SJCRH30 (cell line): ENCODE data around the gene CFAP410. TPM values are rescaled to one million over a fixed set of nuclear protein-coding genes. Genes with fewer than 3 reads are reported as not detected.
A peak's percentile ranks its signal among the peaks of the same experiment; 100 is the strongest.
"Not testable (repeated sequence)": the region's sequence is repeated elsewhere in the genome, so short reads cannot be mapped to it uniquely, and the experiment has no call there.

ENCODE experiments used
- DNase-seq, 2 experiments: peaks; one replicate each; pipeline ENCODE4 v3.0.0-alpha.2; 2015 to 2020
- H3K27ac ChIP-seq: fragments of 250-450 bp; sonication (Bioruptor Pico); 2 replicates; pipeline ENCODE4 v1.5.1; 2020; ENCODE audit warnings: mild to moderate bottlenecking, moderate library complexity
- H3K27me3 ChIP-seq: fragments of 250-450 bp; sonication (Bioruptor Pico); 2 replicates; pipeline ENCODE4 v1.5.1; 2020; ENCODE audit warnings: mild to moderate bottlenecking, moderate library complexity
- H3K36me3 ChIP-seq: fragments of 250-450 bp; sonication (Bioruptor Pico); 2 replicates; pipeline ENCODE4 v1.5.1; 2020; ENCODE audit warnings: mild to moderate bottlenecking, moderate library complexity
- H3K4me1 ChIP-seq: fragments of 250-450 bp; sonication (Bioruptor Pico); 2 replicates; pipeline ENCODE4 v1.5.1; 2020; ENCODE audit warnings: mild to moderate bottlenecking, moderate library complexity
- H3K4me3 ChIP-seq: fragments of 250-450 bp; sonication (Bioruptor Pico); 2 replicates; pipeline ENCODE4 v1.5.1; 2020; ENCODE audit warnings: mild to moderate bottlenecking, moderate library complexity
- H3K9me3 ChIP-seq: fragments of 250-450 bp; sonication (Bioruptor Pico); replicated peaks from 2 replicates; pipeline ENCODE4 v1.5.1; 2020; ENCODE audit warnings: mild to moderate bottlenecking, moderate library complexity
- total RNA-seq: library from RNA; depleted of rRNA; stranded (reverse); fragments of >200 nt; shearing (Covaris generic); gene quantifications from 2 replicates; pipeline ENCODE4 v1.2.3, GENCODE V29; 2014

CFAP410 gene
- total RNA-seq, 1 experiment from 2014 or later = 7.5 TPM

- peak; percentile 65 to 74 for DNase-seq
- peaks cover under 1% of the 10 kb centered on the region; the same call in 1 of the 2 replicates for H3K27me3 ChIP-seq
- H3K9me3 ChIP-seq = no peaks in the 10 kb centered on the region
- no peak overlapping the region for H3K4me3 ChIP-seq
- H3K4me1 ChIP-seq = peaks cover 22% of the 10 kb centered on the region
- no peaks in the 10 kb centered on the region for H3K36me3 ChIP-seq
- H3K27ac ChIP-seq = no peak overlapping the region
Observed at GRCh38 chr21:44290327-44291077, 48.7 kb downstream of the CFAP410 start.

GRCh38 chr21:44289381-44290010, 49.7 kb downstream of the CFAP410 start:
- H3K4me3 ChIP-seq = no peak overlapping the region
- H3K27me3 ChIP-seq = no peaks in the 10 kb centered on the region; the same call in 1 of the 2 replicates
- H3K36me3 ChIP-seq = no peaks in the 10 kb centered on the region
- H3K9me3 ChIP-seq = no peaks in the 10 kb centered on the region
- no peak for DNase-seq
- peaks cover 15% of the 10 kb centered on the region for H3K4me1 ChIP-seq
- H3K27ac ChIP-seq = no peak overlapping the region

GRCh38 chr21:44288251-44289110, 50.7 kb downstream of the CFAP410 start:
- H3K4me1 ChIP-seq = peaks cover 18% of the 10 kb centered on the region
- H3K27me3 ChIP-seq = no peaks in the 10 kb centered on the region; the same call in 1 of the 2 replicates
- H3K4me3 ChIP-seq = no peak overlapping the region
- no peaks in the 10 kb centered on the region for H3K9me3 ChIP-seq
- no peak for DNase-seq
- H3K27ac ChIP-seq = no peak overlapping the region
- H3K36me3 ChIP-seq = no peaks in the 10 kb centered on the region

GRCh38 chr21:44286716-44287632, 52.2 kb downstream of the CFAP410 start:
- Histone ChIP-seq H3K36me3 (no peaks in the 10 kb centered on the region), H3K4me1 (peaks cover 18% of the 10 kb centered on the region), H3K9me3 (no peaks in the 10 kb centered on the region), H3K27ac (no peak overlapping the region), H3K27me3 (no peaks in the 10 kb centered on the region; the same call in 1 of the 2 replicates), H3K4me3 (no peak overlapping the region)
- no peak for DNase-seq

GRCh38 chr21:44286086-44286715, 53.0 kb downstream of the CFAP410 start:
- Histone ChIP-seq H3K4me3 (no peak overlapping the region), H3K27ac (no peak overlapping the region), H3K9me3 (no peaks in the 10 kb centered on the region), H3K27me3 (no peaks in the 10 kb centered on the region; the same call in 1 of the 2 replicates), H3K4me1 (peaks cover 18% of the 10 kb centered on the region), H3K36me3 (no peaks in the 10 kb centered on the region)
- no peak for DNase-seq

GRCh38 chr21:44285138-44285992, 53.8 kb downstream of the CFAP410 start, which contains the start of gene AIRE:
TSS of gene AIRE (plus strand) at chr21:44285876. CDS start at chr21:44286007, 131 bp downstream.
- H3K9me3 ChIP-seq = no peaks in the 10 kb centered on the region
- no peaks in the 10 kb centered on the region for H3K36me3 ChIP-seq
- peaks cover 10% of the 10 kb centered on the region for H3K4me1 ChIP-seq
- no peak within 1 kb of the TSS for H3K27ac ChIP-seq
- no peak within 1 kb of the TSS for H3K4me3 ChIP-seq
- DNase-seq = no peak
- no peaks in the 10 kb centered on the region for H3K27me3 ChIP-seq

GRCh38 chr21:44283948-44284347, 55.2 kb downstream of the CFAP410 start:
- no peak overlapping the region for H3K27ac ChIP-seq
- H3K9me3 ChIP-seq = no peaks in the 10 kb centered on the region
- no peak for DNase-seq
- no peaks in the 10 kb centered on the region for H3K36me3 ChIP-seq
- 0 out of 2 replicates have a peak, but pooled peaks cover 5% of the 10 kb centered on the region for H3K27me3 ChIP-seq
- H3K4me3 ChIP-seq = no peak overlapping the region
- H3K4me1 ChIP-seq = peaks cover 17% of the 10 kb centered on the region

GRCh38 chr21:44283211-44283785, 55.9 kb downstream of the CFAP410 start:
- not testable (repeated sequence) for H3K4me3 ChIP-seq, H3K36me3 ChIP-seq, DNase-seq, H3K27ac ChIP-seq, H3K9me3 ChIP-seq, H3K27me3 ChIP-seq
- H3K4me1 ChIP-seq = peaks cover 18% of the 10 kb centered on the region

- H3K36me3 ChIP-seq = no peaks in the 10 kb centered on the region
- DNase-seq = no peak
- no peaks in the 10 kb centered on the region for H3K9me3 ChIP-seq
- peaks cover 18% of the 10 kb centered on the region for H3K4me1 ChIP-seq
- no peak overlapping the region for H3K4me3 ChIP-seq
- no peak overlapping the region for H3K27ac ChIP-seq
- 0 out of 2 replicates have a peak, but pooled peaks cover 5% of the 10 kb centered on the region for H3K27me3 ChIP-seq
Observed at GRCh38 chr21:44282370-44282769, 56.8 kb downstream of the CFAP410 start.

GRCh38 chr21:44281801-44282200, 57.4 kb downstream of the CFAP410 start:
- Histone ChIP-seq H3K36me3 (no peaks in the 10 kb centered on the region), H3K9me3 (no peaks in the 10 kb centered on the region), H3K27ac (no peak overlapping the region), H3K4me1 (peaks cover 18% of the 10 kb centered on the region), H3K4me3 (no peak overlapping the region), H3K27me3 (0 out of 2 replicates have a peak, but pooled peaks cover 5% of the 10 kb centered on the region)
- DNase-seq = no peak

- Histone ChIP-seq H3K4me3 (no peak overlapping the region), H3K27me3 (0 out of 2 replicates have a peak, but pooled peaks cover 5% of the 10 kb centered on the region), H3K36me3 (no peaks in the 10 kb centered on the region), H3K4me1 (peaks cover 18% of the 10 kb centered on the region), H3K9me3 (no peaks in the 10 kb centered on the region), H3K27ac (no peak overlapping the region)
- DNase-seq = peak in 1 of 2 experiments; percentile 37
Observed at GRCh38 chr21:44279354-44280260, 59.6 kb downstream of the CFAP410 start.
